SU-DHL-6 (cell line): ENCODE measurements around the gene POU5F2.

Experiments
- EZH2phosphoT487 ChIP-seq: fragments of 200-600 bp; sonication (generic), shearing (Covaris generic); conservative IDR thresholded peaks from 2 replicates; pipeline ENCODE4 v1.6.1; 2018; ENCODE audit warnings: mild to moderate bottlenecking, antibody characterized with exemption, low read length, moderate library complexity, mixed read lengths
- TF ChIP-seq, protein P1 (sequence below): fragments of 200-600 bp; sonication (generic); IDR thresholded peaks from one replicate; pipeline ENCODE4 v1.5.1; 2017; ENCODE audit warnings: antibody characterized with exemption, mild to moderate bottlenecking, low read length, moderate library complexity; ENCODE audit not compliant: insufficient read depth, poor library complexity, severe bottlenecking

GRCh38 chr5:93748875-93749397 lies 7.5 kb upstream of the POU5F2 start:
- TF ChIP-seq, protein P1, sequence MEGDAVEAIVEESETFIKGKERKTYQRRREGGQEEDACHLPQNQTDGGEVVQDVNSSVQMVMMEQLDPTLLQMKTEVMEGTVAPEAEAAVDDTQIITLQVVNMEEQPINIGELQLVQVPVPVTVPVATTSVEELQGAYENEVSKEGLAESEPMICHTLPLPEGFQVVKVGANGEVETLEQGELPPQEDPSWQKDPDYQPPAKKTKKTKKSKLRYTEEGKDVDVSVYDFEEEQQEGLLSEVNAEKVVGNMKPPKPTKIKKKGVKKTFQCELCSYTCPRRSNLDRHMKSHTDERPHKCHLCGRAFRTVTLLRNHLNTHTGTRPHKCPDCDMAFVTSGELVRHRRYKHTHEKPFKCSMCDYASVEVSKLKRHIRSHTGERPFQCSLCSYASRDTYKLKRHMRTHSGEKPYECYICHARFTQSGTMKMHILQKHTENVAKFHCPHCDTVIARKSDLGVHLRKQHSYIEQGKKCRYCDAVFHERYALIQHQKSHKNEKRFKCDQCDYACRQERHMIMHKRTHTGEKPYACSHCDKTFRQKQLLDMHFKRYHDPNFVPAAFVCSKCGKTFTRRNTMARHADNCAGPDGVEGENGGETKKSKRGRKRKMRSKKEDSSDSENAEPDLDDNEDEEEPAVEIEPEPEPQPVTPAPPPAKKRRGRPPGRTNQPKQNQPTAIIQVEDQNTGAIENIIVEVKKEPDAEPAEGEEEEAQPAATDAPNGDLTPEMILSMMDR, result no peak
- TF ChIP-seq EZH2phosphoT487, result no peak
